SK-N-SH treated with all-trans-retinoic acid at 6 μM for 48 hours (cell line): ENCODE results near the gene AMH.

Experiments used
- CREB5 ChIP-seq: fragments of 250-450 bp; sonication (Bioruptor Pico); IDR thresholded peaks from 2 replicates; pipeline ENCODE4 v1.5.1; 2020; ENCODE audit warnings: low read depth, mild to moderate bottlenecking, moderate library complexity
- OSR1 ChIP-seq: fragments of 250-450 bp; sonication (Bioruptor Pico); IDR thresholded peaks from 2 replicates; pipeline ENCODE4 v1.8.0; 2022; ENCODE audit warnings: moderate library complexity, mild to moderate bottlenecking, inconsistent platforms
- PATZ1 ChIP-seq: fragments of 250-450 bp; sonication (Bioruptor Pico); IDR thresholded peaks from 2 replicates; pipeline ENCODE4 v1.8.0; 2020; ENCODE audit warnings: mild to moderate bottlenecking, moderate library complexity, borderline replicate concordance
- POU6F1 ChIP-seq: fragments of 250-450 bp; sonication (Bioruptor Pico); IDR thresholded peaks from 2 replicates; pipeline ENCODE4 v1.8.0; 2021; ENCODE audit warnings: low read depth, mild to moderate bottlenecking, moderate library complexity, borderline replicate concordance
- TCF4 ChIP-seq: fragments of 250-450 bp; sonication (Bioruptor Pico); IDR thresholded peaks from 2 replicates; pipeline ENCODE4 v1.8.0; 2021; ENCODE audit warnings: mild to moderate bottlenecking, moderate library complexity, borderline replicate concordance
- ZC3H10 ChIP-seq: fragments of 250-450 bp; sonication (Bioruptor Pico); IDR thresholded peaks from 2 replicates; pipeline ENCODE4 v1.5.1; 2021; ENCODE audit warnings: mild to moderate bottlenecking, moderate library complexity
- ZFP30 ChIP-seq: fragments of 450-650 bp; formaldehyde crosslinking; IDR thresholded peaks from 2 replicates; pipeline ENCODE4 v1.5.0; 2022; ENCODE audit warnings: mild to moderate bottlenecking, moderate library complexity

GRCh38 chr19:2278459-2279158 lies 29.5 kb downstream of the AMH start:
- no peak for TF ChIP-seq OSR1 (CRISPR knock-in tag)
- TF ChIP-seq POU6F1, result no peak
- no peak for TF ChIP-seq CREB5 (CRISPR knock-in tag)
- no peak for TF ChIP-seq PATZ1 (CRISPR knock-in tag)
- TF ChIP-seq ZC3H10 (CRISPR knock-in tag), result no peak
- no peak for TF ChIP-seq ZFP30 (CRISPR knock-in tag)
- no peak for TF ChIP-seq TCF4 (CRISPR knock-in tag)
